Stimulated activated CD8-positive, alpha-beta memory T cell treated with anti-CD3 and anti-CD28 coated beads, Interleukin-12 subunit alpha, Interleukin-12 subunit beta, amount 100 ng/mL, for 4 hours (primary cell): Measurements from ENCODE around the gene HIPK2.
A peak's percentile ranks its signal among the peaks of the same experiment; 100 is the strongest.

Experiments
- DNase-seq: peaks from one replicate; pipeline ENCODE4 v3.0.0-alpha.2; 2020; ENCODE audit warnings: low read depth

HIPK2 gene

DNA sequence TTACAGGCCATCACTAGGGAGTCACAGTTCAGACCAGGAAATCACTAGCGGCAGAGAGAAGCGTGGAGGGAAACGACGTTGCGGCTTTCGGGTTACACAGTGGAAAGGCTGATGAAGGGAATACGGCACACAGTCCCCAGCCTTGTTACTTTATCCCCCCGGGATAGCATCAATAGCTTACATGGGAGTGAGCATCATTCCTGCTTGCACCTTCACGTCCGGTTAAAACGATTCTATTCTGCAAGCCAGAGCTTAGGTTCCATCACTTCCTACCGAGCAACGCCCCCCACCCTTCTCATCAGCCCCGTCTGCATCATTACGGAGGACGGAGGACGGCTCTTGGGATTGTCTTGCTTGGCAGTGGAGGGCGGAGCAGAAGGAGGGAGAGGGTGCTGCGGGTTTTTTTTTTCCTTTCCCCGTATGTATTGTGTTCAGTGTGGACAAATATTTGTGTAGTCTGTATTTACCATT, 129.4 kb downstream of the HIPK2 start:
- no peak for DNase-seq

DNA sequence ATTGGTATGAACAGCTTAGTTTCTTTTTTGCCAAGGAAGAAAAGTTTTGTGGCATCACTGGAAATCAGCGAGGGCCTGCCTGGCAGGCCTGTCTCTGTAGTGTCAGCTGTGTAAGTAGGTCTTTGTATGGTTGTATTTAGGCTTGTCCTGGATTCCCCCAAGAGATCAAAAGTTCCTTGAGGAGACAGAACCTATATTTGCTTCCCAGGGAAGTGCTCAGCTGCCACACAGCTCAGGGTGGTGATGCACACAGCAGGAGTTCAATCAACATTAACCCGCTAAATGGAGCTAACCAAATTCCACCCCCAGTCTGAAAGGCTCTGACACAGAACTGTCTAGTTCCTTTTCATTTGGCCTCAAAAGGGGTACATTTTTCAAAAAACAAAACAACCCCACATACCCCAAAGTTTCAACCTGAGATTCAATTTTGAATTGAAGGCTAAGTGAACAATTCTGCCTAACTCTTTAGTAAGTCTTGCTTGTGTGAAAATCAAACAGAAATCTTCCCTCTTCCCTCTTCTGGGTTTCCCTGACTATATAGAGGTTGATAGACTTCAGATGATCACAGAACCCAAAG, 129.9 kb downstream of the HIPK2 start:
- DNase-seq = no peak

DNA sequence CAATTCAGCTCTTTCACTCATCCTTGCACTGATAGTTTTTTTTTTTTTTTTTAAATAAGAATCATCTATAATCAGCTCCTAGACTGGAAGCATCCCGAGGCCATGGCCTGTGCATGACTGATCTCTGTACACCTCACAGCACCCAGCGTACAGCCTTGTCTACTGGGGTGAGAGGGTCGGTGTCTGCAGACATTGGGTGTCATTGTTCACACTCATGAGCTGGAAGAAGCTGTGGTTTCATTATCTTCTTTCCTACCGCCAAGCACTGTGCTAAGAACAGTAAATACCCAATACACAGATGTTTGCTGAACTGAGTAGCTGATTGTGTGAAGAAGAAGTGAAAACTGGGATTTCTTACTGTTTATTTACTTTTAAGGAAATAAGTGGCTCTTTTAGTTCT, 130.7 kb downstream of the HIPK2 start:
- DNase-seq = no peak

DNA sequence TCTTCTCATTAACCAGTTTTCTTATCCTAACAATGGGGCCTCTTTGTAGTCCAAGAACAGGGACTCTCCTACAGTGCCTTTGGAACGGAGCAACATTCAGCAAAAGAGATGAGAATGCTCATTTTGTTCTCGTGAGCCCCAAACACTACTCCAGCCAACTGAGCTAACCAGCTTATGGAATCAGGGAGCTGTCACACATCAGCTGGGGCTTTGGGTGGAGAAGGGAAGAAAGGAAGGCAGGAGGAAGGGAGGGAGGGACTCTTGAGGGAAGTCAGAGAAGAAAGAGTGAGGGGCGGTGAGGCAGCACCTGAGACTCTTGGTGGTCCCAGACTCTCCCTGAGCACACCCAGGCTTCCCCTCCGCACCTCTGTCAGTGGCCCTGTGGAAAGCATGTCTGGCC, 131.2 kb downstream of the HIPK2 start:
- DNase-seq = no peak

DNA sequence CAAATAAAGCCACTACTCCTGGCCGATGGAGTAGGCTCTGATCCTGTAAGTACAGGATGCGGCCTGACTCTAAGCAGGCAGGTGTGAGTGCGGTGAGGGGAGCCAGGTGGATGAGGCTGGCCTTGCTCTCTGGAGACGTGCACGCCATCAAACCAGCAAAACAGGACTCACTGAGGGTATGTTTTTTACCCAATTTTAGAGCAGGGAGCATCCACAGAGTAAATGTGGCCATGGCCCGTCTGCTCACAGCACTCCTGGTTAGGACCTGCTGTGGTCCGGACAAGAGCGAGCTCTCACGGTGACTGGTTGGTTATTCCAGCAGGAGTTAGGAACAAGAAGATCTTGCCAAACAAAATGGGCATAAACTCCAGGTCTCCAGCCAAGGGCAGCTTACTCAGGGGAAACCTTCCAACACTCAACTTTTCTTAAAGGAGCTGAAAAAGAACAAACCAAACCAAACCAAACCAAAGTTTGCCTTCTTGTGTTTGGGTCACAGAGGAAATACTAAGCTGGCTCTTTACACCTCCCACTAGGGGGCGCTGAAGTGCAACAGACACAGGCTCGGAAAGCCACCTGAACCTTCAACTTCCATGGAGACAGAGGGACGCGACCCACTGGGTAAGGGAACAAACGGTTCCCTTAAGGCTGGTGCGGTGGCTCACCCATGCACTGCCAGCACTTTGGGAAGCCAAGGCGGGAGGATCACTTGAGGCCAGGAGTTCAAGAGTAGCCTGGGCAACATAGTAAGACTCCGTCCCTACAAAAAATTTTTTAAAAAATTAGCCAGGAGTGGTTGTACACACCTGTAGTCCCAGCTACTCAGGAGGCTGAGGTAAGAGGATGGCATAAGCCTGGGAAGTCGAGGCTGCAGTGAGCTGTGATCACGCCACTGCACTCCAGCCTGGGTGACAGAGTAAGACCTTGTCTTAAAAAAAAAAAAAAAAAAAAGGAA, 131.9 kb downstream of the HIPK2 start:
- DNase-seq = peak; percentile 48

DNA sequence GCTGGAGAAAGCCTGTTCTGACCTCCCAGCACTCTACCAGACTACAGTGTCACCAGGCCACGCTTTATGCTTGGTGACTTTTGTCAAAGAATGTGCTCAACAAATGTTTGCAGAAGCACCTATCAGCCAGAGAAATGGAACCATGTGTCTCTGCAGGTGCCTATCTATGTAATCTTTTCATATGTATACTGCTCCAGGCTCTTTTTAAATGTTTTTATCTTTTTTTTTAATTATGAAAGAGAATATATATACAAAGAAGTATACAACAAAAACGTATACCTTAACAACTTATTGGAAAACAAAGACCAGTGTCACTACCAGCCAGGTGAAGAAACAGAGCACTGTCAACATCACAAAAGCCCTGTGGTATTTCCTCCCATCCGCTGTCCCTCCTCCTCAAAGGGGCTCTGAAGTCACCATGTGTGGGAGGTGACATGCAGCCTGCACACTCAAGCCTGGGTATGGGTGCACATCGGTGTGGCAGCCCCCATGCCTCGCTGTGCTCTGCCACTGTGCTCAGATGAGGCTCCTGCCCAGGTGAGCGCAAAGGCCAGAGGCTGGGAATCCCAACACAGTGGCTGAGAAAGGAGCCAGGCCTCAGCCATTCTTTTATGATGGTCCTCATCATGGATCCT, 133.7 kb downstream of the HIPK2 start:
- DNase-seq = no peak

DNA sequence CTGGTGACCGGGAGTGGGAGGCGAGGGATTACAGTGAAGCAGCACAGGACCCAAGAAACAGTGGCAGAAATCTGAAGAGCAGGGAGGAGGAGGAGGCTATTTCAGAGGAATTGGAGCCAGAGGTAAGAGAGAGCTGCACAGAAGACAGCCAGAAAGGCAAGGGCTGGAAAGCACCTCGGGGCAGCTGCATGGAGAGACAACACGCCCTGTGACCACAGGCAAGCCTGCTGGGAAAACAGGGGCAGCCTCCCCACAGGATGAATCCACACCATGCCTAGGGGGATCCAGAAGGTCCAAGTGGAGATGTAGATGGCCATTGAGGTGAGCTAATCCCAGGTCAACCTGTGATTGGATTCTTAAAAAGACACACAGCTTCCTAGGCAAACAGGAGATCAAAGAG, 135.5 kb downstream of the HIPK2 start:
- DNase-seq = no peak

DNA sequence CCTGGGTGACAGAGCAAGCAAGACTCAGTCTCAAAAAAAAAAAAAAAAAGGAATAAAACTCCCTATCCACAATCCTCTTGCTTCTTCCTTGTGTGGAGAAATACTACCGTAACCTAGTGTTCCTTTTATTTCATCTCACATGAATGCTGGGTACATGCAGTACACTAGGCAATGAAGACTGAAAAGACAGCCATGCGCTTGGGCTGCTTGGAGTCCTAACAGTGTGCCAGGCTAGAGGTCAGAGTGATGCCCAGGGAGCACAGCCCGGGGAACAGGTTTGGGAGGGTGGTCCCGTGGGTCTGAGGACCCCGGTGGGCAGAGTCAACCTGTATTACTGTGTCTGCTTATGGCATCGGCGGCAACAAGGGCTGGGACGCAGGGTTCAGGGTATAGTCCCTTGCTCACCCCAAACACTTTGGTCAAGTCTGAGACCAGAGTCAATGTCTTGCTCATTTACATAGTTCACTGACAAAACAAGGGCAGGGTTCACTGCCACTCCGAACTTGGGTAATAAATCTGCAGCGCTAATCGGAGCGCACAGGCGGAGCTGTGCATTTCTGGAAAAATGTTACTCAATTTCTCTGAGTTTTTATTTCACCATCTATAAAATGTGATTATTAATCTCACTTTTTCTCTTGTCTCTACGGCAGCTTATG, 136.3 kb downstream of the HIPK2 start:
- no peak for DNase-seq

DNA sequence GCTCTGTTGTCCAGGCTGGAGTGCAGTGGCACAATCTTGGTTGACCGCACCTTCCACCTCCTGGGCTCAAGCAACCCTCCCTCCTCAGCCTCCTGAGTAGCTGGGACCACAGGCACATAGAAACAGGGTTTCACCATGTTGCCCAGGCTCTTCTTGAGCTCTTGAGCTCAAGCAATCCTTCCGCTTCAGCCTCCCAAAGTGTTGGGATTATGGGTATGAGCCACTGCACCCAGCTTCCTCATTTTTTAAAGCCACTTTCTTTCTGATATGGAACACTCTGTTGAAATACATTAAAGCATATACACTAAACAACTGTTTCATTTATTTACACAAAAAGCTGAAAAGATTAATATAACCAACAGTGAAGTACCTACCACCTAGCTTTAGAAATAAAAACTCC, 137.1 kb downstream of the HIPK2 start:
- no peak for DNase-seq

DNA sequence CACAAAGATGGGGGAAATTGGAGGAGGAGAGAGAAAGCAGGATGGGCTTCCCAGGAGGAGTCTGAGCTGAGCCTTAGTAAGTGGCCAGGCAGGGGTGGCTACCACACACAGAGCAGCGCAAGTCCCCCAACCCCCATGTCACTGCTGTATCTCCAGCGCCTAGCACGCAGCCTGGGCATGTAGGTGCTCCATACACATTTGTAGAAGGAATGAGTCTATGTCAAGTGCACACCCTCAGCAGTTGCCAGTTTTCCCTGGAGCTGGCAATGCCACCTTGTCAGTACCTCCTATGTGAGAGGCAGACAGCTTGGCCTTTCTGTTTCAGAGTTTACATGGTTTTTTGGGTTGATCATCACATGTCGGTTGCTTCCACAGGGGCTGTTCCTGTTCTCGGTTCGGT, 138.2 kb downstream of the HIPK2 start:
- no peak for DNase-seq

DNA sequence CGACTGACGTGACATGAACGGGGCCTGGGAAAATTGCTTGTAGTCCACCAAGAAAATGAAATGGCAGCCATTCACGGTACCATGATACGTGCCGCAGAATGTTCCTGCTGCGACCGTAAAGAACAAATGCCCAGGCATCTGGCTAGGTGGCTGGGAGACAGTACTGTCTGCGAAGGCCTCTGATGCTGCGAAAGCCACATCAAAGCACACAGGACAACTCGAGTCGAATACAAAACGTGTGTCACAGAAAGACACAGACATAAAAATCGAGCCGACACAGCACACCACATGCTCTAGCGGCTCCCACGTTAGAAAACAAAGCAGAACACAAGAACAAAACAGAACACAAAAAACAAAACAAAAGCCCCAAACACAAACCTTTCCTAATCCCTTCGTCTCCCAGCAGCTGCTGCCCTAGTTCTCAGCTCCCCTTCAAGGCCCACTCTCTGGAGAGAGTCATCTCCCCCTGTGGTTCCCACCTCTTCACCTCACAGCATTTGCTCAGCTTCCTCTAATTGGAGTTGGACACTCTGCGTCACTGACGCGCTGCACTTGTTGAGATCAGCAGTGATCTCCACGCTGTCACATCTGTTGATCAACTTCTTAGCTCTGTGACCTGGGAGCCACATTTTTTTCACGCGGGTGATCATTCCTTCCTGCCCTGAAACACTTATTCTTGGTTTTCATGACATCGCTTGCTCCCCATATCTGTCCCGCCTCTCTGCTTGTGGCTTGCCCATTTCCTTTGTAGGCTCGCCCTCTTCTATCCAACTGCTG, 142.1 kb downstream of the HIPK2 start:
- peak; percentile 38 for DNase-seq

DNA sequence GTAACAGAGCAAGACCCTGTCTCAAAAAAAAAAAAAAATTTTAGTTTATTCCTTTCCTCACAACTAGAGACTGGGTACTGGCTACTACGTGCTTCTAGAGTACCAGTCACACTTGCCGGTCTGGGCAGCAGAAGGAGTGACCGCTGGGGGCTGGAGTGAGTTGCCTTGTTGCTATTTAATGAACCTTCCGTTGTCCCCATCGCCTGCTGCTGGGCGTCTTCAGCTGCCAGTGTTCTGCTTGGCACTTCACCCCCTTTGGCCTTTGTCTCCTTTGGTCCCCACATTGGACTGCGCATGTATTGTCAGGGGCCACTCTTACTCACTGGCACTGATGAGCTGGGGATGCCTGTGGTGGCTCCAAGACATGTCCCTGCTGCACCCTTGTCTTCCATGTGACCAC, 143.7 kb downstream of the HIPK2 start:
- no peak for DNase-seq

DNA sequence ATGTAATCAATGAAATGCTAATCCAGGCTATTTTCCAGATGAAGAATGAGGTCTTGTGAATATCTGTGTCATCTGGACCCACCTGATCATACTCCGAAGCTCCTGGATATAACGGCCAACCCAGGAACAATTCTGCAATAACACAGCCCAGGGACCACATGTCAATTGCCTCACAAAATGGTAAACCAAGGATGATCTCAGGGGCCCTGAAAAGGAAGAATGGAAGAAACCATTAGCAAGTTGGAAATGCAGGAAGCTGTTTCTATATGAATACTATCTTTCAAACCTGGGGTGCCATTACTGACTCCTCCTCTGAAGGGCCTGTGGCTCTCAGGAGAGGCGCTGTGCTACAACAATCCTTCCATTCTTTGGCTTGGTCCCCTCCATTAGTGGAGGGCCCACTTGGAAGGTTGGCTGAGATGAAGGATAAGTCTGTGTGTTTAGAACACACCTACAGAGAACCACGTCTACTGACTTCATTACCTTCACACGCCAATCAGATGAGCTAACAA, 146.2 kb downstream of the HIPK2 start:
- DNase-seq = no peak

DNA sequence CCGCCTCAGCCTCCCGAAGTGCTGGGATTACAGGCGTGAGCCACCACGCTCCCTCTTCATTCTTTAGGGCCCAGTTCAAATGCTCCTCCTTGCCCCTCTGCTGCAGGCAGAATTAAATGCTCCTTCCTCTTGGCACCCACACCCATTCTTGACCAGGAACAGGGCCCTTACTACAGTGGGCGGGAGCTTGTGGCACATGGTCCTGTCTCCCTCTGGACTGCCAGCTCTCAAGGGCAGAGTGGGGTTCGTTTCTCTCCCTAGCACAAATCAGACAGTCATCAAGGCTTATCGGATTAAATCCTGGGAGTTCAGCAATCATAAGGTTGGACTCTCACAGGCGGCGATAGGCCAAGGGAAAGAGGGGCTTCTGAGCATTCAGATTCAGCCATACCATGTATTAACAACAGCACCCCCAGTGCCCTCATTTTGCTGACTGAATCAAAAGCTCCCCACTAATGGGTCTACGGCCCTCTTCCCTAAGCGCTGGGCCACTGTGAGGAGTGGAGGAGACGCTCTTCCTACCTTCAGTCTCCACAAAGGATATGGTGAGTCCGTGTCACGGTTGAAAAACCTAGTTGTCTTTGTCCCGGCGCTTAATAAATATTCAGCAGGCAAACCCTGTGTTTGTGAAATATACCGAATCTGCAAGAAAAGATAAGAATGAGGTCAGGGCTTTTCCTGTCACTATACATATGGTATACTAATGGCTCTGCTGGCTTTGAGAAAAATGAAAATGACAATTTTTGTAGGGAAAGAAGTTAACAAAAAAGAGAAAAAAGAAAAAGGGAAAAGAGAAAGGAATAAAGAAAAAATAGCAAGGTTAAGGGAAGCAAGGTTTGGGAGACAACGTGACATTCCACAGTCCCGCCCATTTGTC, 146.9 kb downstream of the HIPK2 start:
- DNase-seq = no peak

DNA sequence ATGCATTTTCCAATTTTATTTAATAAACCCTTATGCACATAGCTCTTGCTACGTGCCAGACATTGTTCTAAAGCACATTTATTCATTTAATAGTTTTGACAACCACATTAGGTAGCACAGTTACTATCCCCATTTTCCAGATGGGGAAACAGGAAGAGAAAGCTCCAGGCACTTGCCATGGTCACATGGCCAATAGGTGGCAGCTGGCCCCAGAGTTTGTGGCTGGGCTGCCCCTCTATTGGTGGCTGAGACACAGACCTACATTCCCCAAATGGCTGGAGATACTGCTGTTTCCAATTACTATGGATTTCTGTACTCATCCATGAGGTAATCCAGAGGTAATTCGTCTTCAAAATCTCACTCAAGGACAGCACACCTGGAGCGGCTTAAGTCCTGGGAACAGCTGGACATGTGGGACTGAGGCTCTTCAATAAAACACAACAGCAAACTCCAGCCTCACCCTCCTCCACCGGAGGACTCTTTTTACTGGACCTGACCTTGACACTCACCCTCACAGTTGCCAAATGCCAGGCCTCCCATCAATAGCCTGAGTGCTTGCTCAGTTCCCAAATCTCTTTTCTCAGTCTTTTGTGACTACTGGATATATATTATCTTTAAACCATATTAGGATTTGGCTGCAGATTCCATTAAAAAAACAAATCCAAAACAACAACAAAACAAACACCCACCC, 148.3 kb downstream of the HIPK2 start:
- no peak for DNase-seq

DNA sequence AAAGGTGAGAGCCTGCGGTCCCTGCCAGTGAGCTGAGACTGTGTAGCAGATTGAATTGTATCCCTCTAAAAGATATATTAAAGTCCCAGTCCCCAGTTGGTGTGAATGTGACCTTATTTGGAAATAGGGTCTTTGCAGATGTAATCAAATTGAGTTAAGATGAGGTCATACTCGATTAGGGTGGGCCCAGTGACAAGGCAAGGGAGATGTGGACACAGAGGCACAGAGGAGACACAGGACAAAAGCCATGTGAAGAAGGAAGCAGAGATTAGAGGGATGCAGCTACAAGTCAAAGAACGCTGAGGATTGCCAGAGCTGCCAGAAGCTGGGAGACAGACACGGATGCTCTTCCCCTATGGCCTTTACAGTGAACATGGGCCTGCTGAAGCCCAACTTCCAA, 150.0 kb downstream of the HIPK2 start:
- DNase-seq = no peak

DNA sequence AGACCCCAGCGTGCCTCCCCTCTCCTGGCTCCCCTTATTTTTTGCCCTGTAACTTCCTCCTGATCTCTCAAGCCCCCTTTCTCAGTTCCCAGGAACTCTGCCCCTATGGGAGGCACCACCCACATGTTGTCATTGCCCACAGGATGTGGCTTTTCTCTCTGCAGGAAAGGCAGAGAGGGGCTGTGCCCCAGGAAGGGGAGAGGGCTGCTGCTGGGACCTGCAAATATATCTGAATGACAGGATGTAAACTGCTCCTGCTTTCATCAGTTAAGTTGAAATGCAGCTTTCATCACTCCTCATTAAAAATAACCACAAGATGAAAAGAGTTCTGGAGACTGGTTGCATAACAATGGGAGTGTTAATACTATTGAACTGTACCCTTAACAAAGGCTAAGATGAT, 151.0 kb downstream of the HIPK2 start:
- no peak for DNase-seq

DNA sequence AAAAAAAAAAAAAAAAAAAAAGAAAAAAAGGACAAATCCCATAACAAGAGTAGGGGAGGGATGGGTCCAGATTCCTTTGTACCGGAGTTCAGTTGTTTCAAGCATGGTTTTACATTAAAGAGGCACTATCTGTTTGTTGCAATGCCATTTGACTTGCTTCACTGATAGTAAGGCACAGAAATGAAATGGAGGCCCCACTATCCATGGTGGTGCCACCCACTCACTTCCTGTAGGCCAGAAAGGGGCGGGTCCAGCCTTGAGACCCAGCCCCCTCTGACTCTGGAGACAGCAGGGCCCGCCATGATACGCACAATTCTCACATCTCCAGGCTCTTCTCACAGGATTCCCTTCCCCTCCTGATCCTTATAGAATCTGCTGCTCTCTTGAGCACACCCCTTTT, 154.3 kb downstream of the HIPK2 start:
- no peak for DNase-seq

DNA sequence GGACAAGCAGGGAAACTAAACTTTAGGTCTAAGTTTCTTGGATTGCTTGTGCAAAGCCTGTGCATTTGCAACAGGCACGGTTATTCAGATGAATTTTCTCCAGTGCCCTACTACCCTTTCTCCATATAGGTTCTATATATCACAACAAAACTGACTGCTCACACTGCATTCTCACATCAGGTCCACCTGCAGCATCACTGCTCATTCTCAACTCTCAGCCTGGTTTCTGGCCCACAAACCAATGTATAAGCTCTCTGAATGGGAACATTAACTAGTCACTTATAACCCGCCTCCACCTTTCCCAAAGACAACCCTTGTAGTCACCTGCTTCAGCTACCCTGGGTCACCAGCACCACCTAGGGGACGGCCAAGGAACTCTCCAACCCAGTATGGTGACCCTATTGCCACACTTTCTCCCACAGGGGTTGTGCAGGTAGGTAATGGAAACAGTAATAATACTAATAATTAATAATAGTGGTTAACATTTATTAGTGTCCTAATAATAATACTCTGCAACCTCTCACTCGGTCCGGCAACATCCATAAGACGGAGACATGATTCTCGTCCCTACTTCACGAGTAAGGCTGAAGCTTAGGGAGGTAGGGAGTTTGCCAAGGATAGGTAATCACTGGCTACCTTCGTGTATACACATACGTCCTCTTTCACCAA, 157.0 kb downstream of the HIPK2 start:
- DNase-seq = no peak

DNA sequence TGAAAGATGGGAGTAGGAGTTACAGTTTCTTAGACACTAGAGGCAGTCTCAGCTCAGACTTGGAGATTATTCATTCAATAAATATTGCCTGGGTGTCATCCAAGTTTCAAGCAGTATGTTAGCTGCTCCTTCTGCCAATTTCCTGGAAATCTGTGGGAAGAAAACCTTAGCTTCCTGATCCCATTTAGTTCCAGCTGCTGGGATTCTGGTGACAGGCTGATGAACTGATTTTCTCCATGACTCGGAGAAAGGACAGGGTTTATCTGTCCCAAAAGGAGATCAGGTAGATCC, 158.5 kb downstream of the HIPK2 start:
- DNase-seq = no peak
